Breast epithelium (tissue), 3 donors: ENCODE results near the gene MZF1.

Experiments
- CTCF ChIP-seq, 3 donors: fragments of 450-650 bp; IDR thresholded peaks; one replicate each; pipeline ENCODE4 v1.5.1; 2016 to 2017; ENCODE audit warnings: antibody characterized with exemption in 3 of 3, mild to moderate bottlenecking in 3 of 3, moderate library complexity in 3 of 3
- POLR2AphosphoS5 ChIP-seq, 3 donors: sonication (generic); formaldehyde crosslinking; IDR thresholded peaks; one replicate each; pipeline ENCODE4 v1.6.1; 2017; ENCODE audit warnings: antibody characterized with exemption in 3 of 3

GRCh38 chr19:58547323-58548312, 25.5 kb downstream of the MZF1 start:
- TF ChIP-seq POLR2AphosphoS5 (IDR thresholded peaks at IDR 0.05) (no peak), CTCF (IDR thresholded peaks at IDR 0.05) (no peak)
